Colonic mucosa (tissue), 4 donors: Measurements from ENCODE around the gene KRTAP22-2. TPM values are rescaled to one million over a fixed set of nuclear protein-coding genes. Genes with fewer than 3 reads are reported as not detected.

Experiments used
- DNase-seq: peaks from one replicate; pipeline ENCODE4 v3.0.0-alpha.2; 2020
- H3K27ac ChIP-seq: fragments of 200-600 bp; one replicate; pipeline ENCODE4 v1.8.0; 2021
- H3K27me3 ChIP-seq: fragments of 200-600 bp; one replicate; pipeline ENCODE4 v1.8.0; 2021
- H3K36me3 ChIP-seq: fragments of 200-600 bp; one replicate; pipeline ENCODE4 v1.8.0; 2021
- H3K4me1 ChIP-seq: fragments of 200-600 bp; one replicate; pipeline ENCODE4 v1.8.0; 2021; ENCODE audit warnings: mild to moderate bottlenecking
- H3K4me3 ChIP-seq: fragments of 200-600 bp; one replicate; pipeline ENCODE4 v1.8.0; 2021
- H3K9ac ChIP-seq, 2 donors: one replicate each; pipeline ENCODE4 v1.7.0; 2013; ENCODE audit warnings: control low read depth in 2 of 2, low read depth in 2 of 2, low read length in 2 of 2
- H3K9me3 ChIP-seq: fragments of 200-600 bp; one replicate; pipeline ENCODE4 v1.8.0; 2021
- intact Hi-C: fragments of 100-400 bp; cut with DNase I; formaldehyde crosslinking; loops from one replicate; pipeline ENCODE4 v1.14.1; 2022
- total RNA-seq, 2 donors: library from RNA; stranded (reverse); fragmentation: NEBNext Ultra II Directional in 1 of 2; extraction: Animal tissue kit (Norgen Biotek cat#: 25700) in 1 of 2; gene quantifications; one replicate each; pipeline ENCODE4 v1.2.1, GENCODE V29; 2021
- TF ChIP-seq, protein P1 (sequence below): fragments of 200-600 bp; IDR thresholded peaks from one replicate; pipeline ENCODE4 v1.8.0; 2022; ENCODE audit warnings: antibody characterized with exemption, mild to moderate bottlenecking
- donor health status: healthy.
- donor health status: DM: no; HTN: no; CAD: no.
- donor health status: DM: no; HTN: no; CAD: no.

The KRTAP22-2 gene
- total RNA-seq, 2 donors from 2014 or later, result not detected

DNA sequence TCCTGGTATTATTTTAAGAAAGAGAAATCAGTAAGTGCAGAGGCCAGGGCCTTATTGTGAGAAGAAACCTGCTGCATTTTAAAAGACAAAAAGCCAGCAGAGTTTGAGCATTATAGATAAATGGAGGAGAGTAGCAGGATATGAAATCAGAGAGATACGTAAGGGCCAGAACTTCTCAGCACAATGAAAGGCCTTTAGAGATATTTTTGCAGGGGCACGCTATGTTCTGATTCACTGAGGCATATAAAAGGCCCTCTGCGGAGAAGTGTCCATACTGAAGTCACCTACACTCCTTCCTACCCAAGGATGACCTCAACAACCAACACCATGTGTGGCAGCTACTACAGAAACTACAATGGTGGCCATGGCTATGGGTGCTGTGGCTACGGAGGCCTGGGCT lies 1.9 kb upstream of the KRTAP22-2 start, which contains the start of gene KRTAP6-3:
KRTAP6-3 (plus strand) TSS at position 301 of the 400 bp plus-strand sequence; CDS start at position 307, 6 bp downstream.
- Histone ChIP-seq H3K9me3 (no peaks in the 10 kb centered on the region), H3K27ac (no peak within 1 kb of the TSS), H3K4me1 (no peaks in the 10 kb centered on the region), H3K4me3 (no peak within 1 kb of the TSS), H3K27me3 (no peaks in the 10 kb centered on the region), H3K36me3 (no peaks in the 10 kb centered on the region), H3K9ac (no peak within 1 kb of the TSS)
- TF ChIP-seq, protein P1, sequence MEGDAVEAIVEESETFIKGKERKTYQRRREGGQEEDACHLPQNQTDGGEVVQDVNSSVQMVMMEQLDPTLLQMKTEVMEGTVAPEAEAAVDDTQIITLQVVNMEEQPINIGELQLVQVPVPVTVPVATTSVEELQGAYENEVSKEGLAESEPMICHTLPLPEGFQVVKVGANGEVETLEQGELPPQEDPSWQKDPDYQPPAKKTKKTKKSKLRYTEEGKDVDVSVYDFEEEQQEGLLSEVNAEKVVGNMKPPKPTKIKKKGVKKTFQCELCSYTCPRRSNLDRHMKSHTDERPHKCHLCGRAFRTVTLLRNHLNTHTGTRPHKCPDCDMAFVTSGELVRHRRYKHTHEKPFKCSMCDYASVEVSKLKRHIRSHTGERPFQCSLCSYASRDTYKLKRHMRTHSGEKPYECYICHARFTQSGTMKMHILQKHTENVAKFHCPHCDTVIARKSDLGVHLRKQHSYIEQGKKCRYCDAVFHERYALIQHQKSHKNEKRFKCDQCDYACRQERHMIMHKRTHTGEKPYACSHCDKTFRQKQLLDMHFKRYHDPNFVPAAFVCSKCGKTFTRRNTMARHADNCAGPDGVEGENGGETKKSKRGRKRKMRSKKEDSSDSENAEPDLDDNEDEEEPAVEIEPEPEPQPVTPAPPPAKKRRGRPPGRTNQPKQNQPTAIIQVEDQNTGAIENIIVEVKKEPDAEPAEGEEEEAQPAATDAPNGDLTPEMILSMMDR, result no peak
- no peak for DNase-seq
- intact Hi-C loops, result no loop called here

DNA sequence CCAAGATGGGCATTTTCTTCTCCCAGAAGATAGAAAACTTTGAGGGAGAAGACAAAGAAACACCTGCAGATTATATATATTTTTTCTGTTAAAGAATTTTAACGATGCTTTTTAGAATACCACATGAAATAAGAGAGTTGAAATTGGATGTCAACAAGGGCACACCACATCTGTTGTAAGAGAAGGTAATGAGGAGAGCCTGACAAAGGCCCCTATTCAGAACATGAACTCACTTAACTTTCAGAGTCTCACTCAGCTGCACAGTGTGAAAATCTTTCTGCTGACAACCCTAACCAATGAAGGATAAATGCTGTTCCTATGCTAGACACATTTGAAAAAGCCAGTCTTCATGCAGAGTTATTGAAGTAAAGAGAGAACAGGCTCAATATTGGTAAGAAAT lies 7.3 kb downstream of the KRTAP22-2 start:
- DNase-seq, result no peak
- TF ChIP-seq, protein P1, result no peak
- H3K9ac ChIP-seq, result no peak overlapping the region
- intact Hi-C loops, result no loop called here
- no peaks in the 10 kb centered on the region for H3K36me3 ChIP-seq
- H3K4me3 ChIP-seq, result no peak overlapping the region
- no peak overlapping the region for H3K27ac ChIP-seq
- H3K4me1 ChIP-seq, result no peaks in the 10 kb centered on the region
- H3K27me3 ChIP-seq, result no peaks in the 10 kb centered on the region
- no peaks in the 10 kb centered on the region for H3K9me3 ChIP-seq

DNA sequence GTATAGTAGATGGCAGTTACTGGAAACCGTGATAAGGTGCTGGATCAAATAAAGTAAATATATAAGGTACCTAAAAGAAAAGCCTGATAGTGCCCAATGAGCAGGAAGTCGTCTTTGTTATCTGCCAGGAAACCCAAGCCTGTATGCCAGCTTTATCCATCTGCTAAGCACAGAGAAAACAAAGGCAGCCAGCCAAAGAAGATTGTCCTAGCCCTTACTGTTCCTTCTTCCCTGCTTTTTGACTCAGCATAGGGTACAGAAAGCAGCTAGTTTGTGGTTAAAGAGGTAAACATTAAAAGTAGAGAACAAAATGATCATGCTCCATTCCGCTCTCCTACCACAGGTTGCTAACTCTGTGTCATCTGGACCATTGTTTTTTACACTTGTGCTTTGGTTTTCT lies 10.1 kb downstream of the KRTAP22-2 start:
- TF ChIP-seq, protein P1, result no peak
- intact Hi-C loops, result no loop called here
- H3K27ac ChIP-seq, result no peak overlapping the region
- H3K4me3 ChIP-seq, result no peak overlapping the region
- no peak for DNase-seq
- no peaks in the 10 kb centered on the region for H3K4me1 ChIP-seq
- H3K27me3 ChIP-seq, result no peaks in the 10 kb centered on the region
- no peaks in the 10 kb centered on the region for H3K36me3 ChIP-seq
- no peak overlapping the region for H3K9ac ChIP-seq
- no peaks in the 10 kb centered on the region for H3K9me3 ChIP-seq

DNA sequence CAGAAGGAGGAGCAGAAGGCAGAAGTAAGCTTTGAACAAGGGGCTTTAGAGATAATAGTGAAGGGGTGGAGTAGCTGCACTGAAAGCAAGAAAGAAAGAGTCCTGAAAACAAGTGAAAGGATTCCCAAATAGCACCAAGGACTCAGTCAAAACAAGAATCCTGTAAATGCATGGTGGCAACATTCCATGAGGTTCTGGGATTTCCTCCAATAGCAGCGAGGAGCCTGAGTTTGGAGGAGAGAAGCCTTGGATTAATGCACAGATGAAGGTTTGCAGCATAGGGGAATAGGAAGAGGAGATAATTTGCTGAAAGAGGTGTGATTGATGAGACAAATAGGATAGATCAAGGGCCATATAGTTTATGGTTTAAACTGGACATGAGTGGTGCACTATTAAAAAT lies 10.9 kb downstream of the KRTAP22-2 start:
- intact Hi-C loops, result no loop called here
- TF ChIP-seq, protein P1, result no peak
- no peak for DNase-seq

DNA sequence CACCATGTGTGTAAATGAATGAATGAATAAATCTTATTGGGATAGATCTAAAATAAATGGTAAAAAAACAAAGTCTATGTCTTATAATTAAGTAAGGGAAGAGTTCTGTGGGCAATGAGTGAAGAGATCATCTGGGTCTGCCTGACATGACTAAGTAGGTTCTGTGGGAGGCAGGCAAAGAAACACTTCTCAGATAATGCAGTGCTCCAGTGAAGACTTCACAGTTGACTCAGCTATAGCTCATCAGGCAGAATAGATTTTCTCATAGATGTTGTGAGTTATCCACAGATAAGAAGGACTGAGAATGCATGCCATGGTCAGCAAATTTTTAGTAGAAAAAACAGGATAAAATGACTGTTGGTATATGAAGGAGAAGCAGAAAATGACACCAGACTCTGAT lies 12.4 kb downstream of the KRTAP22-2 start:
- no peaks in the 10 kb centered on the region for H3K4me1 ChIP-seq
- H3K27ac ChIP-seq, result no peak overlapping the region
- H3K27me3 ChIP-seq, result no peaks in the 10 kb centered on the region
- H3K4me3 ChIP-seq, result no peak overlapping the region
- TF ChIP-seq, protein P1, result no peak
- H3K36me3 ChIP-seq, result no peaks in the 10 kb centered on the region
- H3K9me3 ChIP-seq, result no peaks in the 10 kb centered on the region
- DNase-seq, result no peak
- H3K9ac ChIP-seq, result no peak overlapping the region
- intact Hi-C loops, result no loop called here

More for the DNA sequence above, 10.9 kb downstream of the KRTAP22-2 start:
- H3K36me3 ChIP-seq, result no peaks in the 10 kb centered on the region
- no peak overlapping the region for H3K4me3 ChIP-seq
- H3K27me3 ChIP-seq, result no peaks in the 10 kb centered on the region
- H3K4me1 ChIP-seq, result no peaks in the 10 kb centered on the region
- no peak overlapping the region for H3K9ac ChIP-seq
- H3K27ac ChIP-seq, result no peak overlapping the region
- no peaks in the 10 kb centered on the region for H3K9me3 ChIP-seq
